ENCODE results near the gene REELD1. TPM values are rescaled to one million over a fixed set of nuclear protein-coding genes. Genes with fewer than 3 reads are reported as not detected.
A peak's percentile ranks its signal among the peaks of the same experiment; 100 is the strongest.

The REELD1 gene
- total and polyA plus RNA-seq, 10 of the 15 experiments (the other 5 are each of a cell fraction or from before 2014, with no cell fraction given): 0.11 to 3.9 (median 0.62) TPM

GRCh38 chr4:146165221-146165620, 49.1 kb upstream of the REELD1 start:
- ChIA-PET CTCF (interaction anchor here (0.8 kb wide), 1 partner anchor 11 kb away, joined by 4 read pairs; no protein-coding TSS in a partner anchor), SMC1A (ENCODE audit: uncharacterized antibody, unreplicated experiment) (interaction anchor here (1.5 kb wide), 1 partner anchor 10 kb away, joined by 3 read pairs; no protein-coding TSS in a partner anchor), RAD21 (ENCODE audit: unreplicated experiment) (no interaction called here), POLR2A (no interaction called here)
- WGBS (ENCODE audit: insufficient coverage, insufficient replicate concordance, low lambda C conversion rate, missing lambda C conversion rate): 73% methylated on average over 1 of the region's 1 CpG
- Histone ChIP-seq H3K27ac (ENCODE audit: control insufficient read depth, insufficient read depth) (no peak overlapping the region), H4K20me1 (ENCODE audit: control insufficient read depth, insufficient read depth) (no peaks in the 10 kb centered on the region), H3K36me3 (ENCODE audit: control insufficient read depth in 2 of 2, insufficient read depth in 2 of 2, low read length in 1 of 2) (no peaks in the 10 kb centered on the region), H3K4me1 (ENCODE audit: control insufficient read depth, insufficient read depth, low read length) (no peaks in the 10 kb centered on the region), H3K27me3 (replicated peaks in 1 of 2; ENCODE audit: control insufficient read depth in 2 of 2, insufficient read depth in 2 of 2, low read length in 1 of 2) (no peaks in the 10 kb centered on the region), H3K79me2 (ENCODE audit: control insufficient read depth, insufficient read depth, low read length) (no peaks in the 10 kb centered on the region), H3K4me3 (no peak overlapping the region), H2AFZ (ENCODE audit: control insufficient read depth, low read depth, low read length) (no peak overlapping the region), H3K9ac (ENCODE audit: control insufficient read depth, insufficient read depth, low read length) (no peak overlapping the region), H3K4me2 (ENCODE audit: control insufficient read depth, insufficient read depth) (no peak overlapping the region), H3K9me3 (replicated peaks; ENCODE audit: control insufficient read depth, insufficient read depth, low read length) (peaks cover 3% of the 10 kb centered on the region)
- no TSS peak for BruUV-seq (replicated peaks)
- FAIRE-seq (no peak), ATAC-seq (no peak), DNase-seq (ENCODE audit: low read depth, low spot score) (no peak)
- in situ Hi-C loops (cut with MboI) (no loop called here), intact Hi-C loops (cut with micrococcal nuclease; ENCODE audit: unreplicated experiment) (no loop called here)
- TF ChIP-seq SUZ12 (IDR thresholded peaks at IDR 0.05; ENCODE audit: unreplicated experiment) (no peak), POU2F2 (IDR thresholded peaks at IDR 0.05; ENCODE audit: borderline replicate concordance, low read depth, low read length) (no peak), RAD51 (IDR thresholded peaks at IDR 0.05) (no peak)

GRCh38 chr4:146165840-146166239, 48.5 kb upstream of the REELD1 start:
- Histone ChIP-seq H3K9me3 (replicated peaks; ENCODE audit: control insufficient read depth, insufficient read depth, low read length) (peaks cover 3% of the 10 kb centered on the region), H3K4me2 (ENCODE audit: control insufficient read depth, insufficient read depth) (no peak overlapping the region), H3K9ac (ENCODE audit: control insufficient read depth, insufficient read depth, low read length) (no peak overlapping the region), H3K27me3 (replicated peaks in 1 of 2; ENCODE audit: control insufficient read depth in 2 of 2, insufficient read depth in 2 of 2, low read length in 1 of 2) (no peaks in the 10 kb centered on the region), H4K20me1 (ENCODE audit: control insufficient read depth, insufficient read depth) (no peaks in the 10 kb centered on the region), H2AFZ (ENCODE audit: control insufficient read depth, low read depth, low read length) (no peak overlapping the region), H3K27ac (ENCODE audit: control insufficient read depth, insufficient read depth) (no peak overlapping the region), H3K79me2 (ENCODE audit: control insufficient read depth, insufficient read depth, low read length) (no peaks in the 10 kb centered on the region), H3K36me3 (ENCODE audit: control insufficient read depth in 2 of 2, insufficient read depth in 2 of 2, low read length in 1 of 2) (no peaks in the 10 kb centered on the region), H3K4me3 (no peak overlapping the region), H3K4me1 (ENCODE audit: control insufficient read depth, insufficient read depth, low read length) (no peaks in the 10 kb centered on the region)
- ATAC-seq (peak; percentile 54), FAIRE-seq (no peak), DNase-seq (ENCODE audit: low read depth, low spot score) (no peak)
- ChIA-PET SMC1A (ENCODE audit: uncharacterized antibody, unreplicated experiment) (interaction anchor here (1.5 kb wide), 1 partner anchor 10 kb away, joined by 3 read pairs; no protein-coding TSS in a partner anchor), POLR2A (no interaction called here), CTCF (no interaction called here), RAD21 (ENCODE audit: unreplicated experiment) (no interaction called here)
- in situ Hi-C loops (cut with MboI): no loop called here
- TF ChIP-seq RUNX3 (IDR thresholded peaks at IDR 0.05; ENCODE audit: low read length): peak; percentile 13; the same call in 1 of the 2 replicates
- TF ChIP-seq USF2 (IDR thresholded peaks at IDR 0.05; ENCODE audit: borderline replicate concordance, low read depth, low read length): no peak
- no TSS peak for BruUV-seq (replicated peaks)
- intact Hi-C loops (cut with micrococcal nuclease; ENCODE audit: unreplicated experiment): no loop called here
